HG02798 (cell line): ENCODE measurements around the gene ZNF618.

Experiments used
- ATAC-seq: cut with Tn5 transposase; IDR thresholded peaks from one replicate; pipeline ENCODE4 v1.9.1; 2021; ENCODE audit warnings: mild to moderate bottlenecking; ENCODE audit not compliant: unreplicated experiment, poor library complexity

The ZNF618 gene

GRCh38 chr9:114051706-114052105 is 175.6 kb downstream of the ZNF618 start:
- ATAC-seq = no peak

DNA sequence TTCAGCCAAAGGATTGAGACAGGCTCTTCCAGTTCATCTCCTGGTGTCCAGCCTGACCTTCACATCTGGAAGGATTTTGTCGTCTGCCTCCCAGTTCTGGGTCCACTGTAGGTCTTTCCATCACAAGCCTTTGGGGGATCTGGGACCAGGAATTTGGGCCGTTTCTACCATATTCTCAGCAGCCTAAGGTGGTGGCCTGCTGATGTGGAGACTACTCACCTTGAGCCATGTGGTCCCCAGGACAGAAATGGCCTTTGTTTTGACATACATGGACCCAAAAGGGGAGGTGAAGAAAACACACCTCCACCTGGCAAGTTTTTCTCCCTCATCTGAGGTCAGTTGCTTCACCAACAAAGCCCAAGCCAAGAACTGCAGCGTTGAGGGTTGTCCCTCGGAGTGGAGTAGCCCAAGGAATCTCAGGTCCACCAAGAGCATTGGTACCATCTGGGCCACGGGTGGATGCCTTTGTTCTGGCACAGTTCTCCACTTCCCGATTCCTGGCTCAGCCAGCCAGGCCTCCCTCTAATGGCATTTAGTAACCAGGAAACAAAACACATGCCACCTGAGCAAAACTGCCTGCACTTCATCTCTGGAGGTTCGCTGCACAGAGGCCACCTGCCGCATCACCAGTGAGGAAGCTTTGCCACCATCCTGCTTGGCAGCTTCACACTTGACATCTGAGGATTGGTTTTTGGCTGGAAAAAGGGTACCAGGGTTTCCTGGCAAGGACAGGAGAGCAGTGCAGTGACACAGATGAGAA is 177.3 kb downstream of the ZNF618 start:
- no peak for ATAC-seq

DNA sequence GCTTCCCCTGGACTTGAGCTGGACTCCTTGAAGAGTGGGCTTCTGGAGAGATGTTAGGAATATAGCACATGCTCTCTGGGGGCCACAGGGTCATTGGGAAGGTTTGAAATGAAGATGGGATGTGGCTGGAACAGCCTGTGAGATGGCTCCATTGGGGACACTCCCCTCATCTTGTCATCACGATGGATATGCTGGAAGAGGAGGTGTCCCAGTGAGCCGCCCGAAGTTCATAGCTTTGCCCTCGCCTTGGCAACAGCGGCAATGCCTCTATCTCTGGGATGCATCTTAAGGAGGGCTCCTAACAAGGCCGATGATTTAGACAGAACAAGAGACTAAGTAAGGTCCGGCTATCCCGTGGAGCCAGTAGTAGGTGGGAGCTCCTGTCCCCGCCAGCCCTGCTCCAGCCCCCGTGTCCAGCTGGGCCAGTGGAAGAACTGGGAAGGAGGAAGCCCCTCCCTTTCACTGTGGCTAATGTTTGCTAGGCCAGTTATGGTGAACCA is 178.1 kb downstream of the ZNF618 start:
- no peak for ATAC-seq

DNA sequence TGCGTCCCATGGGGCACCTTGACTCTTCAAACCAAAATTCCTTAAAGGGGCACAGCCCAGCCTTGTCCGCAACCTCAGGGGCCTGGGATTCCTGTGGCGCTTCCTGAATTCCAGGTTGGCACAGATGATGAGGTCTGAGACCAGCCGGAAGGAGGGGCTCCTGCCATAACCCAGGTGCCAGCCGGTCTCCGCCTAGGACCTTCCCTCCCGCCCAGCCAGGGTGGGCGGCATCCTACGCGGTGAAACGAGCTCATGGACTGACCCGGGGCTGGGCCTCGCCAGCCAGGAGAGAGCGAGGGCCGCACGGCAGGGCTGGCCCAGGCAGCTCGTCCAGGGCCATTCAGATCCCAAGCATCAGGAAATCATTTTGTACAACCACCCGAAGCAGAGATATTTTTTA is 179.0 kb downstream of the ZNF618 start:
- no peak for ATAC-seq

DNA sequence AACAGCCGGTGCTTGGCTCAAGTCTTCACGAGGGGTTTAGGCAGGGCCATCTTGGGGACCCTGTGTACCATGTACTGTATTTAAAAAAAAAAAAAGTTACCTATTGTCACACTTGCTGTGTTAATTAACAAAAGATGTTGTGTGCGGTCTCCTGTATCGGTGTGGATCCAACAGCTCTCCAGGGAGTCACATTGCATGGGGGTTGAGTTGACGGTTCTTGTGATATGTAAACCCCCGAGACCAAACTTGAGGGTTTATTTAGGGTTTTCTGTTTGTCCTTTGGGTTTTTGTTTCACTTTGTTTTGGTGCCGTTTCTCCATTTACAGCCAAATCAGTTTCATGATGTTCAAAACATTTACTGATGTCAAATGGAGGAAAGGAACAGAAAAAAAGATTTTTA is 179.8 kb downstream of the ZNF618 start:
- no peak for ATAC-seq

DNA sequence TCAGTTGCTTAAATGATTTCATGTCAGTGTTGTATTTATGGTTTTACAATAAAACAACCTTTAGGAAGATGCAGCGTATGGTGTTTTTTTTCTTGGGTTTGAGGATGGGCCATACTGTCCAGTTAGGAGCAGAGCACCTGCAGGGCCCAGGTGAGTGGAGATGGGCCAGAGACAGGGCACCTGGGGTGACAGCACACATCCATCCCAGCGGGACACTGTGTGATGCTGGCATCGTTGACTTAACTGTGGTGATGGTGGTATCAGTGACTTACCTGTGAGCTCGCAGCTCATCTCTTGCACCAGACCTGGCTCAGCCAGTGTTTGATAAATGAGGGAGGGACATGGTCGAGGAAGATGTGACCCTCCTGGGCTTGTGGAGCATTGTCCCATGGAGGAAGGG is 180.4 kb downstream of the ZNF618 start:
- no peak for ATAC-seq

DNA sequence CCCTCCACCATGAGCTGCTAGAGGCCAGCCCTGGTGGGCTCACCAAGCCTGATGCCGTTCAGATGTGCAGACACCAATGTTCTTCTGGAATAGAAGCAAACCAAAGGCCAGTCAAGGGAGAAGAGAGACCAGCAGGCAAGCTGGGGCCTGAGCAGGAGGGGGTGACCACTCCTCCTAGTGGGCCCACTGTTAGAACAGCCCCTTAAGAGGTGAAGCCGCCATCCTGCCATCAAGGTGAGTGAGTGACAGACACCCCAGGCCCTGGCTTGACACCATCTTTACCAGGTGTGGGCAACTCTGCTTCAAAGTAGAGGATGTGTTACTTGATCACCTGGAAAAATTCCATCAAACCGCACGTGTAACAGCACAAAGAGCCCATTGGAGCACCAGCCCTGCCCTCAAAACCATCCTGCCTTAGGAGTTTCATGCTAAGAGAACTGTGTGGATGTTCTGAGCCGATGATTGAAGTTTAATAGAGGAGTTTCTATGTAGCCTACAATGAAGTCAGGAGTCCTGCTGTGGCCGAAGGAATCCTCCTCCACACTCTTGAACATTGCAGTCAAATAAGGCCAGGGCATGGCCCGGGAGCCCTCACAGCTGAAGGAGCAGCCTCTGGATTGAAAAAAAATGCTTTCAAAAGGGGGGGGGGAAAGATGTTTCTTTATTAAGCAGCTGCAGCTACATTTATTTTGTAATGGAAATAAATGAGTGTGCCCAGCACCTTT is 181.2 kb downstream of the ZNF618 start:
- ATAC-seq = no peak

DNA sequence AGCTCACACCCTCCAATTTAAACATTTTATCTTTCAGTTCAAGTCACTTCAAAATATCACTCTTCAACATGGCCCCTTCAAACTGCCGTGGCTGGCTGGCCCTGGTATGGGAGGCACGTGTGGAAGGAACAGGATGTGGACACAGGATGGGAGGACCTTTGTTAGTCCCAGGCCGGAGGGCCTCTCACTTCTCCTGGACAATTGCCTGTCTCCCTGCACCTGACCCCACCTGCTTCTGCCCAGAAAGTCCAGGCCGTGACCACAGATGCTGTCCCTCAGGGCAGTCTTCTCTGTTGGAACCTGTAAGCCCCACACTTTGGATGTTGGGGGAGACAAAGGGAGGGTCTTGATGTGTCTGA is 182.6 kb downstream of the ZNF618 start:
- no peak for ATAC-seq

DNA sequence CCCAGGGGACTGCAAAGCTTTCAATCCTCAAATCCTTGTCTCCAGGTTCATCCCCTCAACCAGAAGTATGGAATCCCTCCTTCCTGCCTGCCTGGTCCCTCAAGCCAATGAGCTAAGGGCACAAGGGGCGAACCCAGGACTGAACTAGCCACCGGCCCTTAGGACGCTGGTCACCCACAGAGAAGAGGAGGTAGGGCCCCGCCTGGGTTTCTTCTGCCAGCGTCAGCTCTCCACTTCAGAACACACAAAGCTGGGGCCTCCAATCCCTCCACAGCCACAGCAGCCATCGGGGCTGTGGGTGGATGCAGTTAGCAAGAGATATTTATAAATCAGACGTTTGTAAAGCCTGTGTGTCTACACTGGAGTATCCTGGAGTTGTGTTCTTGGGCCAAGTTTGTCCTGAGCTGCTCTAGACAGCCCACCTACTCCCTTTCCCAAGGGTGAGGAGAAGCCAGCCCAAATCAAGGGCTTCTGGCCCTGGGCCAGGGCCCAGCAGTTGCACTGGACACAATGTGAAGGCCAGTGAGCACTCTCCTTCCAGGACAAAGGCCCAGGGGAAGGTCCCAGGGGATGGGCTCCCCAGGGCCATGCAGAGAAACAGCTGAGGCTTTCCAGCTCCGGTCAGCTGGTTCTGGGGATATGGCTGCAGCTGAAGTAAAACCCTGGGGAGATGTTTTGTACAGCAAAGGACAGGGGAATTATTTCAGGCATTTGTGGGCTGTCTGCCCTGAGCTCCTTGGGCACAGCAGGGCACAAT is 183.1 kb downstream of the ZNF618 start:
- no peak for ATAC-seq

- no peak for ATAC-seq
Measured at GRCh38 chr9:114060070-114060469, 184.0 kb downstream of the ZNF618 start.

GRCh38 chr9:114060711-114061110 is 184.6 kb downstream of the ZNF618 start:
- no peak for ATAC-seq

- ATAC-seq = no peak
Measured at GRCh38 chr9:114061292-114061691, 185.2 kb downstream of the ZNF618 start.

DNA sequence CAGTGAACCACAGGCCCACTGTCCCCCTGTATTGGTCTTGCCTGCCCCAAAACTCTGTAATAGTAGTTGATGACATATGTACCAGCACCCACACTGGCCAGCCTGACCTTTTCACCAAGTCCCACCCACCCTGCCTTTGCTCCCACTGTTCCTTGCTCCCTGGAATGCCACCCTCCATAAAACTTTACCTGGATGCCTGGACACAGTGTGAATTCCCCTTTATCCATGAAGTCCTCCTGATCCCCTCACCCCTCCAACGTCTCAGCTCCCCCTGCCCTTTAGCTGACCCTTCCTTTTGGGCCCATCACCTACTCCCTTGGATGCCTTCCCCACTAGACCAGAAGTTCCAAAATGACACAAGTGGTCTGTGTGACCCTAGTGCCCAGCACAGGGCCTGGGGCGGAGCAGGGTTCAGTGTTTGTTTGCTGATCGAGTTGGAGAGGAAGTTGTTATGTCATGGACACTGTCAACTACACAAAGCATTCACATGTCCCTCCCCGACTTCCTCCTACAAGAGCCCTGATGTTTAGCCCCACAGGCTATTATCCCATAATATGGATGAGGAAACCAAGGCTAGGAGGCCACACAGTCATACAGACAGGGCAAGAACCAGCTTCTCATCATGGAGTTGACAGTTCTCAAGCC is 185.8 kb downstream of the ZNF618 start:
- no peak for ATAC-seq

DNA sequence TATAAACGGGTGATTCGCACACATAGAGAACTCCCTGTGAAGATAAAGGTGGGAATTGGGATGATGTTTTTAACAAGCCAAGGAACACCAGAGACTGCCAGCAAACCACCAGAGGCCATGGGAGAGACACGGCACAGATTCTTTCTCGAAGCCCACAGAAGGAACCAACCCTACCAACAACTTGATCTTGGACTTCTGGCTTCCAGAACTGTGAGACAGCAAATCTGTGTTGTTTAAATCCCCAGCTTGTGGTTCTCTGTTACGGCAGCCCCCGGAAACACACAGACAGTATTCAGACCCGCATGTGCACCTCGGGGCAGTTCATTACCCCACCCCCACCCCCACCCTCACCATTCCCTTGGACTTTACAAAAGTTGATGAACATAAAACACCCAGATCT is 189.2 kb downstream of the ZNF618 start:
- ATAC-seq = no peak

DNA sequence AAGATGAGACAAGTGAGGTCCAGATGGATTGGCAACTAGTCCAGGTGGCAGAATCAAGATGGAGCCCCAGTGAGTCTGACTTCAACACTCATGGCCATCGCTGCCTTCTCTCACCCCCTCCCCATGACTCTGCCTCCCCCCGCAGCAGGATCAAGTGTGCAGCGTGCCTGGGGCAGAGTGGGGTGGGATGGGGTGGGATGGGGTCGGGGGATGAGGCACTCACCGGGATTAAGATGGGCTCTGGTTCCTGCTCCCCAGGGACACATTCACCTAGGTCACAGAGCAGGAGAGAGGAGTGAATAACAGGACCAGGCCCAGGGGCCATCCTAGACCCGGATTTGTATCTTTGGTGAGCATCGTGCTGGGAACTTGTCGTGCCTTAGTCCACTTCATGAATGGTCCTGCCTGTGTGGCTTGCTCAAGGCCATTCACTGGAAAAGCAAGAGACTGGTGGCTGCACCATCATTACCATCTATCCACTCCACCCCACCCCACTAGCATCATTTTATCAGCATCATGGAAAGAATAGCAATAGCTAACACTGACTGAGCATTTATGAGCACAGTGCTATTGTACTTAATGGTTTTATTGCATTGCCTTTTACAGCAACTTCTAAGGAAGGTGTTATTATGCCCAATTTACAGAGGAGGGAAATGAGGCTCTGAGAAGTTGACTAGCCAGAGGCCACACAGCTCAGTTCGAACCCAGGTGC is 193.5 kb downstream of the ZNF618 start:
- ATAC-seq = no peak

GRCh38 chr9:114070188-114071103 is 194.3 kb downstream of the ZNF618 start:
- no peak for ATAC-seq

DNA sequence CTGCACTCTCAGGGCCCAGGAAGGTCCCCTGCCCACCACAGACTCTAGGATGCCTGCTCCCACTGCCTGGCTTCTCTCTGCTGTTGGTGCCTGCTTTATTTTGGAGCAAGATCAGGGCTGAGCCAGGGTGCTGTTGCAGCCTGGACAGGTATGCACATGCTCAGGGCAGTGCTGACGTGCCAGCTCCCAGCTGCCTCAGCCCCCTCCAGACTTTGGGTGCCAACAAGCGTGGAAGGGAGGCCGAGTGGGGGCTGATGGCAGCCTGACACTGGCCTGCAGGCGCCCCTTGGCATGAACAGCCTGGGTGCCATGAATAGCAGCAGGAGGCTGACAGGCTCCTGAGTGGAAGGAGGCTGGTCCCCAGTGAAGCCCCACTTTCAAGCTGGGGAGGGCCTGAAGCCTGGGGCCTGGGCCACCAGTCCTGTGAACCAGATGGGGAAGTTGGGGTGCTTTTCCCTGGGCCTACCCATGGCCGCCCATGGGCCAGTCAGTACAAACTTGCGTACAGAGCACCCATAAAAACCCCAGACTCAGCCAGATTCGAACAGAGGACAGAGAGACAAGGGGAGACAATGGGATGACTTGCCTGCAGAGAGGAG is 195.2 kb downstream of the ZNF618 start:
- no peak for ATAC-seq
